ENCODE results near the gene ANG.

DNA sequence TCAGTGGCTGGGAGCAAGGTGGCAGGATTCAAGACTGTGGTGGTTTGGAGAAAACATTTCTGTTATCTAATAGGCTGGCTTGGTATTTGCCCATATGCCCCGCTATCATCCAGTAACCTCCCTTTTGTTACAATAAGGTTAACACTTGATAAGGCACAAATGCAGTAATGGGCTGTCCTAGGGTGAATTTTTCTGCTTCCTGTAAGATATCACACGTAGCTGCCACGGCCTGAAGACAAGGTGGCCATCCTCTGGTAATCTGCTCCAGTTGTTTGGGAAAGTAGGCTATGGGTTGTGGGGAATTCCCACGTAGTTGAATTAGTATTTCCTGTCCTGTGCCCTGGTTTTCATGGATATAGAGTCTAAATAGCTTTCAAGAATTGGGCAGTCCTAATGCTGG, 23.1 kb downstream of the ANG start:
- TF ChIP-seq CTCF (conservative IDR thresholded peaks at IDR 0.05 in 1 of 2, IDR thresholded peaks at IDR 0.05 in 1 of 2; ENCODE audit: low read depth in 1 of 2, low read length in 2 of 2), result no peak
- no peak for TF ChIP-seq EZH2 (IDR thresholded peaks at IDR 0.05; ENCODE audit: low read length, missing control alignments)

Data from fibroblast of lung (primary cell).